GM08714 (cell line): ENCODE measurements around the gene PBXIP1.

Experiments
- H3K4me3 ChIP-seq: fragments of 200-500 bp; sonication (Bioruptor generic); 2 replicates; pipeline ENCODE4 v1.5.1; 2014; ENCODE audit warnings: mild to moderate bottlenecking, low read length, inconsistent platforms
- ZNF274 ChIP-seq: IDR thresholded peaks from 2 replicates; pipeline ENCODE4 v1.6.1; 2012; ENCODE audit warnings: mild to moderate bottlenecking, low read depth, low read length

Gene PBXIP1

GRCh38 chr1:154955718-154956543 is at the start of gene PBXIP1:
PBXIP1 (minus strand) TSS chr1:154956099; CDS start chr1:154953721, 2,378 bp downstream.
- H3K4me3 ChIP-seq: peak within 1 kb of the TSS; percentile 89

GRCh38 chr1:155005076-155006011 is 49.4 kb upstream of the PBXIP1 start:
- no peak for TF ChIP-seq ZNF274
- no peak overlapping the region; the same call in 1 of the 2 replicates for H3K4me3 ChIP-seq

More at GRCh38 chr1:154955718-154956543, at the start of gene PBXIP1:
- TF ChIP-seq ZNF274: no peak

- TF ChIP-seq ZNF274: no peak
- H3K4me3 ChIP-seq: peak overlapping the region; percentile 80
Observed at GRCh38 chr1:155004352-155005075, 48.6 kb upstream of the PBXIP1 start.

GRCh38 chr1:155003766-155004351 is 48.0 kb upstream of the PBXIP1 start:
- peak overlapping the region; percentile 80 for H3K4me3 ChIP-seq

GRCh38 chr1:155003227-155003765 is 47.4 kb upstream of the PBXIP1 start:
- H3K4me3 ChIP-seq: peak overlapping the region; percentile 80
- no peak for TF ChIP-seq ZNF274

More at GRCh38 chr1:155003766-155004351, 48.0 kb upstream of the PBXIP1 start:
- no peak for TF ChIP-seq ZNF274

- peak within 1 kb of the TSS; percentile 80 for H3K4me3 ChIP-seq
- TF ChIP-seq ZNF274: no peak
Observed at GRCh38 chr1:155002464-155003226, 46.7 kb upstream of the PBXIP1 start, which contains the start of gene ZBTB7B. ZBTB7B (plus strand) TSS chr1:155002802; CDS start chr1:155014661, 11,859 bp downstream.

GRCh38 chr1:155001675-155002463 is 46.0 kb upstream of the PBXIP1 start:
- no peak for TF ChIP-seq ZNF274
- H3K4me3 ChIP-seq: peak overlapping the region; percentile 74

GRCh38 chr1:155001425-155001674 is 45.5 kb upstream of the PBXIP1 start:
- peak overlapping the region; percentile 74 for H3K4me3 ChIP-seq
- no peak for TF ChIP-seq ZNF274

GRCh38 chr1:155000726-155001424 is 45.0 kb upstream of the PBXIP1 start:
- H3K4me3 ChIP-seq: peak overlapping the region; percentile 74
- TF ChIP-seq ZNF274: no peak

- H3K4me3 ChIP-seq: peak overlapping the region; percentile 74; the same call in 1 of the 2 replicates
- no peak for TF ChIP-seq ZNF274
Observed at GRCh38 chr1:155000411-155000725, 44.5 kb upstream of the PBXIP1 start.

- H3K4me3 ChIP-seq: peak overlapping the region; percentile 66; the same call in 1 of the 2 replicates
- no peak for TF ChIP-seq ZNF274
Observed at GRCh38 chr1:154999571-155000410, 43.9 kb upstream of the PBXIP1 start.
